ENCODE results near the gene CORO1C. TPM values are rescaled to one million over a fixed set of nuclear protein-coding genes. Genes with fewer than 3 reads are reported as not detected.
"Not testable (repeated sequence)": the region's sequence is repeated elsewhere in the genome, so short reads cannot be mapped to it uniquely, and the experiment has no call there.

CORO1C gene
- 39.2 TPM for total RNA-seq

GRCh38 chr12:108731105-108731865, at the start of gene CORO1C:
Gene CORO1C, minus strand, starts transcription at chr12:108731518. Its CDS starts 30,200 bp downstream, at chr12:108701318.
- ATAC-seq (peak; percentile 82), DNase-seq (ENCODE audit: low spot score) (peak; percentile 99)

- DNase-seq (ENCODE audit: low spot score), result no peak
- ATAC-seq, result no peak
Measured at GRCh38 chr12:108779998-108780688, 48.8 kb upstream of the CORO1C start.

GRCh38 chr12:108778053-108778452, 46.7 kb upstream of the CORO1C start:
- DNase-seq (ENCODE audit: low spot score) (no peak), ATAC-seq (no peak)

GRCh38 chr12:108777156-108777555, 45.8 kb upstream of the CORO1C start:
- no peak for ATAC-seq
- DNase-seq (ENCODE audit: low spot score), result no peak

GRCh38 chr12:108773798-108774788, 42.8 kb upstream of the CORO1C start:
- DNase-seq (ENCODE audit: low spot score) (peak; percentile 89), ATAC-seq (peak; percentile 88)

GRCh38 chr12:108772891-108773797, 41.8 kb upstream of the CORO1C start:
- DNase-seq (ENCODE audit: low spot score), result no peak
- no peak for ATAC-seq

GRCh38 chr12:108772247-108772646, 40.9 kb upstream of the CORO1C start:
- DNase-seq (ENCODE audit: low spot score) (no peak), ATAC-seq (no peak)

- DNase-seq (ENCODE audit: low spot score); ATAC-seq: not testable (repeated sequence)
Measured at GRCh38 chr12:108771835-108772234, 40.5 kb upstream of the CORO1C start.

GRCh38 chr12:108770963-108771362, 39.6 kb upstream of the CORO1C start:
- no peak for DNase-seq (ENCODE audit: low spot score)
- ATAC-seq, result no peak

GRCh38 chr12:108770269-108770829, 39.0 kb upstream of the CORO1C start:
- no peak for DNase-seq (ENCODE audit: low spot score)
- no peak for ATAC-seq

GRCh38 chr12:108768591-108769500, 37.5 kb upstream of the CORO1C start:
- ATAC-seq (peak; percentile 80), DNase-seq (ENCODE audit: low spot score) (peak; percentile 70)

- ATAC-seq, result no peak
Measured at GRCh38 chr12:108766294-108766693, 35.0 kb upstream of the CORO1C start.

GRCh38 chr12:108765289-108765764, 34.0 kb upstream of the CORO1C start:
- ATAC-seq, result no peak
- no peak for DNase-seq (ENCODE audit: low spot score)

More at GRCh38 chr12:108766294-108766693, 35.0 kb upstream of the CORO1C start:
- no peak for DNase-seq (ENCODE audit: low spot score)

- ATAC-seq, result no peak
- no peak for DNase-seq (ENCODE audit: low spot score)
Measured at GRCh38 chr12:108764540-108765288, 33.4 kb upstream of the CORO1C start.

GRCh38 chr12:108761226-108761625, 29.9 kb upstream of the CORO1C start:
- DNase-seq (ENCODE audit: low spot score) (no peak), ATAC-seq (no peak)

GRCh38 chr12:108759924-108760323, 28.6 kb upstream of the CORO1C start:
- no peak for DNase-seq (ENCODE audit: low spot score)
- ATAC-seq, result no peak

- ATAC-seq, result no peak
- DNase-seq (ENCODE audit: low spot score), result no peak
Measured at GRCh38 chr12:108757856-108758255, 26.5 kb upstream of the CORO1C start.

- DNase-seq (ENCODE audit: low spot score) (no peak), ATAC-seq (no peak)
Measured at GRCh38 chr12:108756421-108756820, 25.1 kb upstream of the CORO1C start.

Data from left lobe of liver (tissue), 2 donors.